Muscle layer of duodenum (tissue), 2 donors: ENCODE data around the gene WDR18.
A peak's percentile ranks its signal among the peaks of the same experiment; 100 is the strongest.
"Not testable (repeated sequence)": the region's sequence is repeated elsewhere in the genome, so short reads cannot be mapped to it uniquely, and the experiment has no call there.

ENCODE experiments used
- H3K27ac ChIP-seq: one replicate; pipeline ENCODE4 v1.7.0; 2013; ENCODE audit warnings: mild to moderate bottlenecking, low read length
- H3K27me3 ChIP-seq: one replicate; pipeline ENCODE4 v1.7.0; 2013; ENCODE audit warnings: low read depth, mild to moderate bottlenecking, control low read depth, low read length
- H3K36me3 ChIP-seq, 2 donors: one replicate each; pipeline ENCODE4 v1.7.0; 2013; ENCODE audit warnings: low read length in 2 of 2, control low read depth in 1 of 2, mild to moderate bottlenecking in 1 of 2; ENCODE audit not compliant: insufficient read depth in 2 of 2, control insufficient read depth in 1 of 2
- H3K4me1 ChIP-seq, 2 donors: one replicate each; pipeline ENCODE4 v1.7.0; 2013; ENCODE audit warnings: low read length in 2 of 2, mild to moderate bottlenecking in 2 of 2, control low read depth in 1 of 2, moderate library complexity in 1 of 2; ENCODE audit not compliant: insufficient read depth in 2 of 2, control insufficient read depth in 1 of 2
- H3K4me3 ChIP-seq, 2 donors: one replicate each; pipeline ENCODE4 v1.7.0; 2013; ENCODE audit warnings: low read length in 2 of 2, low read depth in 1 of 2, mild to moderate bottlenecking in 1 of 2
- H3K9me3 ChIP-seq, 2 donors: one replicate each; pipeline ENCODE4 v1.7.0; 2013; ENCODE audit warnings: low read length in 2 of 2, control low read depth in 1 of 2, mild to moderate bottlenecking in 1 of 2; ENCODE audit not compliant: control insufficient read depth in 1 of 2
- donor health status: healthy.

The WDR18 gene

GRCh38 chr19:1019980-1020867, 36.1 kb downstream of the WDR18 start:
- H3K36me3 ChIP-seq = no peaks in the 10 kb centered on the region
- H3K4me3 ChIP-seq = peak overlapping the region; percentile 83 to 94
- no peaks in the 10 kb centered on the region for H3K27me3 ChIP-seq
- peaks cover 11 to 51% of the 10 kb centered on the region in 2 donors for H3K4me1 ChIP-seq
- H3K27ac ChIP-seq = peak overlapping the region; percentile 45
- H3K9me3 ChIP-seq = no peaks in the 10 kb centered on the region

GRCh38 chr19:1020868-1021425, 36.8 kb downstream of the WDR18 start, which contains the start of gene TMEM259:
Gene TMEM259 (minus strand): TSS chr19:1021123. CDS start chr19:1020996, 127 bp downstream.
- Histone ChIP-seq H3K27me3 (no peaks in the 10 kb centered on the region), H3K27ac (peak within 1 kb of the TSS; percentile 93), H3K4me3 (peak within 1 kb of the TSS; percentile 83 to 94), H3K9me3 (no peaks in the 10 kb centered on the region), H3K4me1 (peaks cover 11 to 46% of the 10 kb centered on the region in 2 donors), H3K36me3 (no peaks in the 10 kb centered on the region)

GRCh38 chr19:1023883-1024188, 39.7 kb downstream of the WDR18 start:
- not testable (repeated sequence) for H3K27ac ChIP-seq, H3K9me3 ChIP-seq, H3K27me3 ChIP-seq, H3K36me3 ChIP-seq, H3K4me3 ChIP-seq
- H3K4me1 ChIP-seq = peaks cover 0 to 17% of the 10 kb centered on the region in 2 donors

- H3K36me3 ChIP-seq, H3K4me3 ChIP-seq, H3K4me1 ChIP-seq, H3K27me3 ChIP-seq, H3K27ac ChIP-seq, H3K9me3 ChIP-seq: not testable (repeated sequence)
Measured at GRCh38 chr19:1025080-1025479, 40.9 kb downstream of the WDR18 start.

GRCh38 chr19:1025960-1026782, 42.0 kb downstream of the WDR18 start, which contains the start of gene CNN2:
Gene CNN2 (plus strand): TSS chr19:1026608. CDS start chr19:1026662, 54 bp downstream.
- Histone ChIP-seq H3K27me3 (no peaks in the 10 kb centered on the region), H3K27ac (peak within 1 kb of the TSS; percentile 74), H3K4me1 (peaks cover 0 to 17% of the 10 kb centered on the region in 2 donors), H3K36me3 (no peaks in the 10 kb centered on the region), H3K9me3 (no peaks in the 10 kb centered on the region), H3K4me3 (peak within 1 kb of the TSS; percentile 74 to 87)

- Histone ChIP-seq H3K27me3 (no peaks in the 10 kb centered on the region), H3K36me3 (peaks cover 0 to under 1% of the 10 kb centered on the region in 2 donors), H3K4me3 (peak overlapping the region; percentile 74 to 87), H3K27ac (peak overlapping the region; percentile 74), H3K4me1 (peaks cover 0 to 17% of the 10 kb centered on the region in 2 donors), H3K9me3 (no peaks in the 10 kb centered on the region)
Measured at GRCh38 chr19:1026783-1027649, 42.9 kb downstream of the WDR18 start.

GRCh38 chr19:1027650-1028061, 43.5 kb downstream of the WDR18 start:
- peaks cover 5 to 6% of the 10 kb centered on the region in 2 donors for H3K36me3 ChIP-seq
- H3K4me3 ChIP-seq = peak overlapping the region; percentile 74 to 87
- no peaks in the 10 kb centered on the region for H3K27me3 ChIP-seq
- peaks cover 0 to 14% of the 10 kb centered on the region in 2 donors for H3K4me1 ChIP-seq
- peak overlapping the region; percentile 74 for H3K27ac ChIP-seq
- H3K9me3 ChIP-seq = no peaks in the 10 kb centered on the region

GRCh38 chr19:1028062-1028926, 44.1 kb downstream of the WDR18 start:
- Histone ChIP-seq H3K27ac (peak overlapping the region; percentile 74), H3K36me3 (peaks cover 5 to 10% of the 10 kb centered on the region in 2 donors), H3K4me3 (peak overlapping the region; percentile 74 to 87), H3K4me1 (peaks cover 0 to 13% of the 10 kb centered on the region in 2 donors), H3K9me3 (no peaks in the 10 kb centered on the region), H3K27me3 (no peaks in the 10 kb centered on the region)

GRCh38 chr19:1032264-1032867, 48.2 kb downstream of the WDR18 start:
- Histone ChIP-seq H3K4me3 (no peak overlapping the region), H3K27me3 (no peaks in the 10 kb centered on the region), H3K36me3 (peaks cover 5 to 24% of the 10 kb centered on the region in 2 donors), H3K9me3 (no peaks in the 10 kb centered on the region), H3K27ac (no peak overlapping the region), H3K4me1 (peaks cover 0 to 13% of the 10 kb centered on the region in 2 donors)
